B cell (primary cell): Measurements from ENCODE around the gene SLC7A9.

Experiments
- EZH2 ChIP-seq: IDR thresholded peaks from 2 replicates; pipeline ENCODE4 v1.6.1; 2012; ENCODE audit warnings: borderline replicate concordance, low read depth, mild to moderate bottlenecking, moderate library complexity, low read length; ENCODE audit not compliant: insufficient read depth, poor library complexity, severe bottlenecking
- TF ChIP-seq, protein P1 (sequence below): fragments of 200-600 bp; IDR thresholded peaks from one replicate; pipeline ENCODE4 v1.8.0; 2022; ENCODE audit warnings: antibody characterized with exemption, mild to moderate bottlenecking

DNA sequence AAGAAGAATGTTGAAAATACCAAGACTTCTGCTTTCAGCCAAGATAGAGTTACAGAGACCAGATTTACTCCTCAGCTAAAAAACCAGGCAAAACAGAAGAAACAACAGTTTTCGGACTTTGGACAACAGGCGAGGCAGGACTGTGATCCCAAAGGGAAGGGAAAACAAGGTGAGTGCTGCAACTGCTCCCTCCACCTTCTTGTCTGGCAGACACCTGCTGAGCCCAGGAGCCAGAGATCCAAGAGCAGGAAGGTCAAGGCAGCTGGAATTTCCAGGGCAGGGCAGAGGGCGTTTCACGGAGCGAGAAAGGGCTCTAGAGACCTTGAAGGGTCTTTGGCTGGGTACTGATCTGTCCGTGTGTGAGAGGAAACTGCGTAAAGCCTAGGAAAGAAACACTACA lies 32.9 kb upstream of the SLC7A9 start:
- TF ChIP-seq, protein P1, sequence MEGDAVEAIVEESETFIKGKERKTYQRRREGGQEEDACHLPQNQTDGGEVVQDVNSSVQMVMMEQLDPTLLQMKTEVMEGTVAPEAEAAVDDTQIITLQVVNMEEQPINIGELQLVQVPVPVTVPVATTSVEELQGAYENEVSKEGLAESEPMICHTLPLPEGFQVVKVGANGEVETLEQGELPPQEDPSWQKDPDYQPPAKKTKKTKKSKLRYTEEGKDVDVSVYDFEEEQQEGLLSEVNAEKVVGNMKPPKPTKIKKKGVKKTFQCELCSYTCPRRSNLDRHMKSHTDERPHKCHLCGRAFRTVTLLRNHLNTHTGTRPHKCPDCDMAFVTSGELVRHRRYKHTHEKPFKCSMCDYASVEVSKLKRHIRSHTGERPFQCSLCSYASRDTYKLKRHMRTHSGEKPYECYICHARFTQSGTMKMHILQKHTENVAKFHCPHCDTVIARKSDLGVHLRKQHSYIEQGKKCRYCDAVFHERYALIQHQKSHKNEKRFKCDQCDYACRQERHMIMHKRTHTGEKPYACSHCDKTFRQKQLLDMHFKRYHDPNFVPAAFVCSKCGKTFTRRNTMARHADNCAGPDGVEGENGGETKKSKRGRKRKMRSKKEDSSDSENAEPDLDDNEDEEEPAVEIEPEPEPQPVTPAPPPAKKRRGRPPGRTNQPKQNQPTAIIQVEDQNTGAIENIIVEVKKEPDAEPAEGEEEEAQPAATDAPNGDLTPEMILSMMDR: no peak
- no peak for TF ChIP-seq EZH2
